Midbrain (tissue), 1 donor: ENCODE results near the gene PPM1E.
"Not testable (repeated sequence)": the region's sequence is repeated elsewhere in the genome, so short reads cannot be mapped to it uniquely, and the experiment has no call there.

Experiments
- DNase-seq: peaks from one replicate; lab custom pipeline; 2025; lab: John Stamatoyannopoulos, UW

PPM1E gene

GRCh38 chr17:58755577-58756245, at the start of gene PPM1E:
PPM1E (plus strand) TSS chr17:58755854.
- peak; percentile 25 for DNase-seq

- DNase-seq = no peak
These were observed 49.1 kb upstream of the PPM1E start for GRCh38 chr17:58706351-58707140.

- DNase-seq = peak; percentile 3
These were observed 44.6 kb upstream of the PPM1E start for GRCh38 chr17:58710948-58711552.

GRCh38 chr17:58722274-58722673, 33.4 kb upstream of the PPM1E start:
- DNase-seq = no peak

- DNase-seq = no peak
These were observed 33.0 kb upstream of the PPM1E start for GRCh38 chr17:58722696-58723095.

- no peak for DNase-seq
These were observed 26.9 kb upstream of the PPM1E start for GRCh38 chr17:58728798-58729197.

GRCh38 chr17:58730937-58731336, 24.7 kb upstream of the PPM1E start:
- DNase-seq = no peak

GRCh38 chr17:58734040-58734439, 21.6 kb upstream of the PPM1E start:
- DNase-seq = no peak

- no peak for DNase-seq
These were observed 20.8 kb upstream of the PPM1E start for GRCh38 chr17:58734811-58735210.

GRCh38 chr17:58741121-58741625, 14.5 kb upstream of the PPM1E start:
- DNase-seq = no peak

GRCh38 chr17:58747674-58748073, 8.0 kb upstream of the PPM1E start:
- DNase-seq = no peak

GRCh38 chr17:58749627-58750026, 6.0 kb upstream of the PPM1E start:
- DNase-seq = not testable (repeated sequence)

- no peak for DNase-seq
These were observed 2.6 kb upstream of the PPM1E start for GRCh38 chr17:58753026-58753425.

GRCh38 chr17:58755269-58755576, 431 bp upstream of the PPM1E start:
- DNase-seq = no peak

- DNase-seq = peak; percentile 4
These were observed 850 bp downstream of the PPM1E start for GRCh38 chr17:58756246-58757161.

GRCh38 chr17:58757162-58757613, 1.5 kb downstream of the PPM1E start:
- no peak for DNase-seq

GRCh38 chr17:58758890-58759289, 3.2 kb downstream of the PPM1E start:
- no peak for DNase-seq

- no peak for DNase-seq
These were observed 3.9 kb downstream of the PPM1E start for GRCh38 chr17:58759522-58759921.

GRCh38 chr17:58760248-58760647, 4.6 kb downstream of the PPM1E start:
- no peak for DNase-seq

GRCh38 chr17:58763263-58763662, 7.6 kb downstream of the PPM1E start:
- no peak for DNase-seq

- no peak for DNase-seq
These were observed 8.7 kb downstream of the PPM1E start for GRCh38 chr17:58764373-58764772.

- not testable (repeated sequence) for DNase-seq
These were observed 22.8 kb downstream of the PPM1E start for GRCh38 chr17:58778482-58778881.
